Activated T-cell treated with anti-CD3 and anti-CD28 coated beads, Interleukin-2, amount 50 U/mL, for 24 hours (primary cell): ENCODE measurements around the gene CFAP99.

Source experiments
- DNase-seq: peaks from one replicate; pipeline ENCODE4 v3.0.0-alpha.2; 2020
- H3K27ac Mint-ChIP-seq: 2 replicates; pipeline ENCODE4 v1.8.0; 2020; ENCODE audit warnings: mild to moderate bottlenecking, mixed read lengths
- H3K27me3 Mint-ChIP-seq: 2 replicates; pipeline ENCODE4 v1.8.0; 2020; ENCODE audit warnings: mixed read lengths
- H3K36me3 Mint-ChIP-seq: 2 replicates; pipeline ENCODE4 v1.8.0; 2020; ENCODE audit warnings: low read depth, mixed read lengths
- H3K4me1 Mint-ChIP-seq: 2 replicates; pipeline ENCODE4 v1.8.0; 2020; ENCODE audit warnings: low read depth, mixed read lengths
- H3K4me3 Mint-ChIP-seq: 2 replicates; pipeline ENCODE4 v1.8.0; 2020; ENCODE audit warnings: mild to moderate bottlenecking, moderate library complexity, mixed read lengths
- H3K9me3 Mint-ChIP-seq: 2 replicates; pipeline ENCODE4 v1.8.0; 2020; ENCODE audit warnings: mixed read lengths

Gene CFAP99

GRCh38 chr4:2438822-2439718, 20.3 kb downstream of the CFAP99 start:
- Mint-ChIP-seq H3K9me3 (no peaks in the 10 kb centered on the region), H3K36me3 (no peaks in the 10 kb centered on the region), H3K4me3 (no peak overlapping the region), H3K27me3 (no peaks in the 10 kb centered on the region), H3K27ac (no peak overlapping the region), H3K4me1 (peaks cover 7% of the 10 kb centered on the region)
- DNase-seq: no peak

GRCh38 chr4:2441393-2442174, 22.8 kb downstream of the CFAP99 start:
- DNase-seq: peak; percentile 80
- no peak overlapping the region for H3K4me3 Mint-ChIP-seq
- H3K36me3 Mint-ChIP-seq: no peaks in the 10 kb centered on the region
- H3K4me1 Mint-ChIP-seq: peaks cover 7% of the 10 kb centered on the region
- H3K27me3 Mint-ChIP-seq: no peaks in the 10 kb centered on the region
- no peak overlapping the region for H3K27ac Mint-ChIP-seq
- no peaks in the 10 kb centered on the region for H3K9me3 Mint-ChIP-seq

- no peak for DNase-seq
- no peak overlapping the region for H3K27ac Mint-ChIP-seq
- no peaks in the 10 kb centered on the region for H3K9me3 Mint-ChIP-seq
- no peaks in the 10 kb centered on the region for H3K27me3 Mint-ChIP-seq
- H3K36me3 Mint-ChIP-seq: no peaks in the 10 kb centered on the region
- peaks cover 7% of the 10 kb centered on the region for H3K4me1 Mint-ChIP-seq
- no peak overlapping the region for H3K4me3 Mint-ChIP-seq
These were observed 23.6 kb downstream of the CFAP99 start for GRCh38 chr4:2442175-2442993.

DNA sequence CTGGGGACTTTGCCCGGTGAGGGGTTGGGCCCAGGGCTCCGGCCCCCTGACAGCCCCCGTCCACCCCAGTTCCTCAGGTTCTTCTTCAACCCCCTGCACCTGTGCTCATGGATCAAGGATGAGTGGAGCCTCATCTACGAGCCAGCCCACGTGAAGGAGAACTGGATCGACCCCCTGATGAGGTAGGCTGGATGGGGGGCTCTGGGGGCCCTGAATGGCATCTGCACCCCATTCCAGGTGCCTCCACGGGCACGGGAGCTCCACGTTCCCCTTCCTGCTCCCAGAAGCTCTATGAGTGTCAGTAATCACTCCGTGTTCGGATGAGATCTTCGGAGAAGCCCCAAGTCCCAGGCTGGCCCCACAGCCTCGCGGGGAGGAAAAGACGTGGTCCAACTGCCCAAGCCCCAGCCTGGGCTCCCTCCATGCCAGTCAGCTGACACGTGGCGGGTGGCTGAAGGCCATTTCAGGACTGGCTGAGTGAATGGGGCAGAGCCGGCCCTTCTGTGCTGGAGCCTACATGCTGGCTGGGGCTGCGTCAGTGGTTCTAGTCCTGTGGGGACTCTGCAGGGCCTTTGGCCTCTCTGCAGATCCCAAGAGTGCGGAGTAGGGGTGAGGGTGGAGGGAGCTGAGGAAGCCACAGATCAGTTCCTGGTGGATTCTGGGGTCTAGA, 24.4 kb downstream of the CFAP99 start:
- Mint-ChIP-seq H3K27me3 (no peaks in the 10 kb centered on the region), H3K4me1 (peaks cover 7% of the 10 kb centered on the region), H3K36me3 (no peaks in the 10 kb centered on the region), H3K9me3 (no peaks in the 10 kb centered on the region), H3K27ac (no peak overlapping the region), H3K4me3 (no peak overlapping the region)
- DNase-seq: no peak

DNA sequence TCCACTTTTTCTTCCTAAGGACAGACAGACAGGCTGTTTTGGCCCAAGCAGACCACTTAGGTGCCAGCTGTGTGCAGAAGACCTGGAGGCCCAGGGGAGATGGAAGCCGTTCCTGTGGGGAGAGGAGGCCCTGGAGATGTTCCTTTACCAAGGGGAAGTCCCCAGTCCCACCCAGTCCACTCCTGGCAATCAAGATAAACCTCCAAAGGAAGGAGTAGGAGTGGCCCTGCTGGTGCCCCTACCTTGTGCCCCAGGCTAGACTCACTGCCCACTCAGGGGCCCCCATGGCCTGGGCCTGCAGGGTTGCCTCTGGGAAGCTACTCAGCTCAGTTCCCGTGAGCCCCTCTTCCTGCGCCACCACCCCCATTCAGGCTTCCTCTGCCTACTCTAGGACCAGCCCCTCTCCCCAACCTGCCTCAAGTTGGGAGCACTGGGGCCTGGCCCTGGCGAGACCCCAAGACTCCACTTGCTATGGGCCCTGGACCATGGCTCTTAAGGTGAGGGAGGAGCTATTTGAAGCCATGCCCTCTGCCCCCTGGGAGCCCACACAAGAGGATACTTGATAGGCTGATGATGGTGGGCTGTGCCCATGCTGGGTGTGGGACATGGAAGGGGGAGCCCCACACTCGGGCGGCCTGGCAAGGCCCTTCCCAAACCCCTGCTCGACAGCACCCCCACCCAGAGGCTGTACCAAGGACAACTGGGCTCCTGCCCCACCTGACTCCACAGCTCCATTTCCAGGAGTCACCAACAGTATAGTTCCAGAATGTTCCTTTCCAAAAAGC, 25.4 kb downstream of the CFAP99 start:
- H3K4me1 Mint-ChIP-seq: peaks cover 7% of the 10 kb centered on the region
- H3K9me3 Mint-ChIP-seq: no peaks in the 10 kb centered on the region
- no peaks in the 10 kb centered on the region for H3K36me3 Mint-ChIP-seq
- H3K27ac Mint-ChIP-seq: no peak overlapping the region
- H3K27me3 Mint-ChIP-seq: no peaks in the 10 kb centered on the region
- no peak overlapping the region for H3K4me3 Mint-ChIP-seq
- DNase-seq: no peak

- H3K9me3 Mint-ChIP-seq: no peaks in the 10 kb centered on the region
- no peak overlapping the region for H3K4me3 Mint-ChIP-seq
- peaks cover 4% of the 10 kb centered on the region for H3K4me1 Mint-ChIP-seq
- H3K27me3 Mint-ChIP-seq: no peaks in the 10 kb centered on the region
- no peak overlapping the region for H3K27ac Mint-ChIP-seq
- no peak for DNase-seq
- H3K36me3 Mint-ChIP-seq: no peaks in the 10 kb centered on the region
These were observed 26.4 kb downstream of the CFAP99 start for GRCh38 chr4:2445130-2445529.

- Mint-ChIP-seq H3K4me3 (no peak overlapping the region), H3K27me3 (no peaks in the 10 kb centered on the region), H3K36me3 (no peaks in the 10 kb centered on the region), H3K4me1 (peaks cover 4% of the 10 kb centered on the region), H3K27ac (no peak overlapping the region), H3K9me3 (no peaks in the 10 kb centered on the region)
- DNase-seq: no peak
These were observed 26.8 kb downstream of the CFAP99 start for GRCh38 chr4:2445571-2445970.

DNA sequence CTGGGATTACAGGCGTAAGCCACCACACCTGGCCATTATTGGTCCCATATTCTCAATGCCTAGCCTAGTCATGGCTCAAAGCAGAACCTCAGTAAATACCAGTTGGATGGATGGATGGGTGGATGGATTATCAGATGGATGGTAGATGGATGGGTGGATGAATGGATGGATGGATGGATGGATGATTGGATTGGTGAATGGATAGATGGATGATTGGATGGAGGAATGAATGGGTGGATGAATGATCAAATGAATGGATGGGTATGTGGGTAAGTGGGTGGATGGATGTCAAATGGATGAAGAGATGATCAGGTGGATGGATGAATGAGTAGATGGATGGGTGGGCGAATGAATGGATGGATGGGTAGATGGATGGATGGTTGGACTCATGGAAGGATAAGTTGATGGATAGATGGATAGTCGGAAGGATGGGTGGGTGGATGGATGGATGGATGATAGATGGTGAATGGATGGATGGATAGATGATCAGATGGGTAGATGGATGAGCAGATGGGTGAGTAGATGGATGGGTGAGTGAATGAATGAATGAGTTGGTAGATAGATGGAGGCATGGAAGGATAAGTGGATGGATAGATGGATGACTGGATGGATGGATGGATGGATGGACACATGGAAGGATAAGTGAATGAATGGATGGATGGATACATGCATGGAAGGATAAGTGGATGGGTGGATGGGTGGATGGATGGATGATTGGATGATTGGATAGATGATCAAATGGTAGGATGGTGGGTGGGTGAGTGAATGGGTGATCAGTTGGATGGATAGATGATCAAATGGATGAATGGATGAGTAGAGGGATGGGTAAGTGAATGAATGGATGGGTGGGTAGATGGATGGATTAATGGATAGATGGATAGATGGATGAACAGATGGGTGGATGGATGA, 28.2 kb downstream of the CFAP99 start:
- no peak for DNase-seq
- Mint-ChIP-seq H3K4me1 (no peaks in the 10 kb centered on the region), H3K9me3 (no peaks in the 10 kb centered on the region), H3K4me3 (no peak overlapping the region), H3K27ac (no peak overlapping the region), H3K36me3 (no peaks in the 10 kb centered on the region), H3K27me3 (no peaks in the 10 kb centered on the region)

- H3K27me3 Mint-ChIP-seq: no peaks in the 10 kb centered on the region
- H3K27ac Mint-ChIP-seq: no peak overlapping the region
- H3K4me1 Mint-ChIP-seq: no peaks in the 10 kb centered on the region
These were observed 29.8 kb downstream of the CFAP99 start for GRCh38 chr4:2448589-2448988.

GRCh38 chr4:2449051-2449450, 30.3 kb downstream of the CFAP99 start:
- Mint-ChIP-seq H3K4me3 (no peak overlapping the region), H3K27me3 (no peaks in the 10 kb centered on the region), H3K9me3 (no peaks in the 10 kb centered on the region), H3K27ac (no peak overlapping the region), H3K4me1 (no peaks in the 10 kb centered on the region), H3K36me3 (no peaks in the 10 kb centered on the region)
- DNase-seq: no peak

More at GRCh38 chr4:2448589-2448988, 29.8 kb downstream of the CFAP99 start:
- no peak overlapping the region for H3K4me3 Mint-ChIP-seq
- no peaks in the 10 kb centered on the region for H3K36me3 Mint-ChIP-seq
- no peak for DNase-seq
- H3K9me3 Mint-ChIP-seq: no peaks in the 10 kb centered on the region

- no peak overlapping the region for H3K4me3 Mint-ChIP-seq
These were observed 31.0 kb downstream of the CFAP99 start for GRCh38 chr4:2449511-2450392.

GRCh38 chr4:2450394-2451035, 31.8 kb downstream of the CFAP99 start:
- no peaks in the 10 kb centered on the region for H3K9me3 Mint-ChIP-seq
- H3K4me1 Mint-ChIP-seq: no peaks in the 10 kb centered on the region
- no peaks in the 10 kb centered on the region for H3K27me3 Mint-ChIP-seq
- no peak for DNase-seq
- no peak overlapping the region for H3K4me3 Mint-ChIP-seq
- H3K27ac Mint-ChIP-seq: no peak overlapping the region
- no peaks in the 10 kb centered on the region for H3K36me3 Mint-ChIP-seq

More at GRCh38 chr4:2449511-2450392, 31.0 kb downstream of the CFAP99 start:
- DNase-seq: no peak
- Mint-ChIP-seq H3K4me1 (no peaks in the 10 kb centered on the region), H3K27ac (no peak overlapping the region), H3K9me3 (no peaks in the 10 kb centered on the region), H3K36me3 (no peaks in the 10 kb centered on the region), H3K27me3 (no peaks in the 10 kb centered on the region)
